GM08714 (cell line): Measurements from ENCODE around the gene PECR.
"Not testable (repeated sequence)": the region's sequence is repeated elsewhere in the genome, so short reads cannot be mapped to it uniquely, and the experiment has no call there.

ENCODE experiments used
- H3K4me3 ChIP-seq: fragments of 200-500 bp; sonication (Bioruptor generic); 2 replicates; pipeline ENCODE4 v1.5.1; 2014; ENCODE audit warnings: mild to moderate bottlenecking, low read length, inconsistent platforms
- ZNF274 ChIP-seq: IDR thresholded peaks from 2 replicates; pipeline ENCODE4 v1.6.1; 2012; ENCODE audit warnings: mild to moderate bottlenecking, low read depth, low read length

Gene PECR

GRCh38 chr2:216086207-216086893 is 4.7 kb upstream of the PECR start:
- H3K4me3 ChIP-seq = no peak overlapping the region
- no peak for TF ChIP-seq ZNF274

GRCh38 chr2:216084547-216084946 is 2.9 kb upstream of the PECR start:
- no peak overlapping the region for H3K4me3 ChIP-seq
- no peak for TF ChIP-seq ZNF274

- no peak for TF ChIP-seq ZNF274
- H3K4me3 ChIP-seq = no peak overlapping the region
Observed at GRCh38 chr2:216083464-216084281, 2.1 kb upstream of the PECR start.

DNA sequence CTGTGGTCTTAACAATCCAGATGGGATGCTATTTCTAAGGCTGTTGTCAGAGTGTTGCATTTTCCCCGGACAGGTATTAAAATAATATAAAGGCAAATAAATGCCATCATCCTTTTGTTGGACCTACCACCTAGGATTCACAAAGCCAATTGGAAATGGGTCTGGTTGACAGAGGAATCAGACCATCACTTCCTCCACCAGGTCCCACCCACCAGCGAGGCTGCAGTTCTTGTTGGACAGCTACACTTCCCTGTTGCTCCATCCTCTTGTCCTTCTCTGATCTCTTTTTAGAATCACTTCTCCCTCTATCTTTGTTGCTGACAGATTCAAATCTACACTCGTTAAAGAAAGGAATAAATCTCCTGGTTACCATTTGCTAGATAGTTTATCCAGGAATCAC is 1.2 kb upstream of the PECR start:
- H3K4me3 ChIP-seq = no peak overlapping the region; the same call in 1 of the 2 replicates
- no peak for TF ChIP-seq ZNF274

GRCh38 chr2:216082117-216082711 is 605 bp upstream of the PECR start:
- peak overlapping the region; percentile 99 for H3K4me3 ChIP-seq
- no peak for TF ChIP-seq ZNF274

GRCh38 chr2:216081012-216081411 is 597 bp downstream of the PECR start:
- TF ChIP-seq ZNF274 = no peak
- peak overlapping the region; percentile 99 for H3K4me3 ChIP-seq

GRCh38 chr2:216080048-216080447 is 1.6 kb downstream of the PECR start:
- not testable (repeated sequence) for H3K4me3 ChIP-seq

- H3K4me3 ChIP-seq = no peak overlapping the region
- TF ChIP-seq ZNF274 = no peak
Observed at GRCh38 chr2:216078776-216079175, 2.8 kb downstream of the PECR start.

DNA sequence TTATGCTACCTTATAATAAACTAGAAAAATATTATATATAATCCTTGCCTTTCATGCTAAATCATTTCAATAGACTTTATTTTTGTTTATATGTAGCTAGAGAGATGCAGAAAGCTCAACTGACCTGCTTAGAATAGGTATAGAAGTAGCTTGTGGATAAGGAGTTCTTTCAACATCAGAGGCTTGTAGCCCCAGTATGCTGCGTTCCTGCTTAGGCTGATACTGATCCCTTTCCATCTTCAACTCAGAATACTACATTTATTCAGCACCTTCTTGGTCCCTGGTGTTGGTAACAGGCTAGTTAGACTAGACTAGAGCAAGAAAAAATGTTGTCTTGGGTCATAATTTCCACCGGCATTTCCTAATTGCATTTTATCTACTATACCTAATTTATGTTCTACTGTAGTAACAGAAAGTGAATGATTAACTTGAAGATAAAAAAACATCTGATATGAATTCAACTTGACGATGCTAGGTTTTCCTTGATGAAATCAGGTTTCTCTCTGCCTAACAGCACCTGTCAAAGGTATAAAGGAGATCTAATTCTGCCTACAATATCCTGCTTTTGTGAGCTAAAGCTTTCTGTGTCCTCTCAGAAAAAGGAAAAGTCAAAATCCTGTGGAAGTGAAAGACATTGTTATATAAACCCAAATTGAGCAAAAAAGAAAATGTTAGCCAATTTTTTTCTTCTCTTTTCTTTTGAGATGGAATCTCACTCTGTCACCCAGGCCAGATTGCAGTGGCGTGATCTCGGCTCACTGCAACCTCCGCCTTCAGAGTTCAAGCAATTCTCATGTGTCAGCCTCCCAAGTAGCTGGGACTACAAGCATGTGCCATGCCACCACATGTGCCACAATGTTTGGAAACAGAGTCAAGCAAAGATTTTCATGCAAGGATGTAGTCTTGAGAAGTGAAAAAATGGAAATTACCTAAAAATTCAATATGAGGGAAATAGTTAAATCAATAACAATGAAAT is 5.8 kb downstream of the PECR start:
- H3K4me3 ChIP-seq = no peak overlapping the region
- no peak for TF ChIP-seq ZNF274

DNA sequence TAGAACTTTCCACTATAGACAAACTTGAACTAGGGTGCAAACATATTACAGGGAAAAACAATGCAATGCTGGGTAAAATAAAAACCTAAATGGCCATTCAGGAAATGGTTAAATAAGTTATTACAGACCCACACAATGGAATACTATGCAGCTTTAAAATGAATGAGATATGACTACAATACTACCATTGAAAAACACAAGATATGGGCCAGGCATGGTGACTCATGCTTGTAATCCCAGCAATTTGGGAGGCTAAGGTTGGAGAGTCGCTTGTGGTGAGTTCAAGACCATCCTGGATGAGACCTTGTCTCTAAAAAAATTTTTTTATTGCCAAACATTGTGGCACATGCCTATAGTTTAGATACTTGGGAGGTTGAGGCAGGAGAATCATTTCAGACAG is 6.8 kb downstream of the PECR start:
- no peak for TF ChIP-seq ZNF274
- H3K4me3 ChIP-seq = no peak overlapping the region

- no peak overlapping the region for H3K4me3 ChIP-seq
- no peak for TF ChIP-seq ZNF274
Observed at GRCh38 chr2:216074380-216074779, 7.2 kb downstream of the PECR start.

- no peak overlapping the region for H3K4me3 ChIP-seq
- no peak for TF ChIP-seq ZNF274
Observed at GRCh38 chr2:216073773-216074172, 7.8 kb downstream of the PECR start.

- no peak overlapping the region for H3K4me3 ChIP-seq
- TF ChIP-seq ZNF274 = no peak
Observed at GRCh38 chr2:216072473-216072872, 9.1 kb downstream of the PECR start.
